PC-9 (cell line): Measurements from ENCODE around the gene SETD5. TPM values are rescaled to one million over a fixed set of nuclear protein-coding genes. Genes with fewer than 3 reads are reported as not detected.

Experiments
- BruUV-seq: library from RNA; stranded (reverse); fragments of 400-500 nt; replicated peaks from 2 replicates; lab custom pipeline; 2021; lab: Mats Ljungman, UMichigan
- CTCF ChIA-PET: fragments of 300-600 bp; sonication (Branson Sonifier 250); formaldehyde crosslinking; loops from one replicate; lab custom pipeline; 2022; ENCODE audit warnings: antibody characterized with exemption; lab: Charles Lee
- POLR2A ChIA-PET: fragments of 300-600 bp; sonication (Branson Sonifier 250); formaldehyde crosslinking; loops from one replicate; lab custom pipeline; 2022; ENCODE audit warnings: antibody characterized with exemption; ENCODE audit not compliant: unreplicated experiment; lab: Charles Lee
- DNase-seq, 2 experiments: peaks; one replicate each; pipeline versions ENCODE4 v3.0.0 to v3.0.0-alpha.2; 2015 to 2022; ENCODE audit warnings: mixed read lengths in 1 of 2
- H2AFZ ChIP-seq: fragments of 200-600 bp; sonication (generic); 2 replicates; pipeline ENCODE4 v1.8.1; 2017; ENCODE audit warnings: antibody characterized with exemption
- H3F3A ChIP-seq: fragments of 200-600 bp; sonication (generic); 2 replicates; pipeline ENCODE4 v1.8.1; 2017; ENCODE audit warnings: antibody characterized with exemption, mild to moderate bottlenecking, low read depth; ENCODE audit not compliant: insufficient read depth
- H3K27ac ChIP-seq: fragments of 200-600 bp; sonication (generic); 2 replicates; pipeline ENCODE4 v1.6.1; 2016; ENCODE audit warnings: mixed run types
- H3K27me3 ChIP-seq: fragments of 200-600 bp; sonication (generic); 2 replicates; pipeline ENCODE4 v1.6.1; 2016; ENCODE audit warnings: low read depth, mixed run types; ENCODE audit not compliant: insufficient read depth
- H3K36me3 ChIP-seq: fragments of 200-600 bp; sonication (generic); 2 replicates; pipeline ENCODE4 v1.6.1; 2016; ENCODE audit warnings: low read depth, mixed run types
- H3K4me1 ChIP-seq: fragments of 200-600 bp; sonication (generic); replicated peaks from 2 replicates; pipeline ENCODE4 v1.6.1; 2016; ENCODE audit warnings: mixed run types; ENCODE audit not compliant: insufficient read depth
- H3K4me2 ChIP-seq: fragments of 200-600 bp; sonication (generic); 2 replicates; pipeline ENCODE4 v1.6.1; 2017; ENCODE audit warnings: mixed run types
- H3K4me3 ChIP-seq: fragments of 200-600 bp; sonication (generic); 2 replicates; pipeline ENCODE4 v1.6.1; 2016; ENCODE audit warnings: mixed run types
- H3K79me2 ChIP-seq: fragments of 200-600 bp; sonication (generic); 2 replicates; pipeline ENCODE4 v1.6.1; 2017; ENCODE audit warnings: low read depth, mixed run types
- H3K9me2 ChIP-seq: fragments of 200-600 bp; sonication (generic); 2 replicates; pipeline ENCODE4 v1.8.1; 2017; ENCODE audit warnings: mild to moderate bottlenecking; ENCODE audit not compliant: insufficient read depth
- H3K9me3 ChIP-seq: fragments of 200-600 bp; sonication (generic); 2 replicates; pipeline ENCODE4 v1.8.1; 2016; ENCODE audit warnings: low read depth; ENCODE audit not compliant: insufficient read depth
- H4K20me1 ChIP-seq: fragments of 200-600 bp; sonication (generic); 2 replicates; pipeline ENCODE4 v1.8.1; 2017; ENCODE audit not compliant: insufficient read depth
- EZH2 ChIP-seq: fragments of 200-600 bp; sonication (generic); IDR thresholded peaks from 2 replicates; pipeline ENCODE4 v1.8.0; 2017; ENCODE audit warnings: antibody characterized with exemption, low read depth
- intact Hi-C: fragments of 100-400 bp; cut with micrococcal nuclease; formaldehyde crosslinking; loops from one replicate; pipeline ENCODE4 v1.10.0; 2022; ENCODE audit not compliant: unreplicated experiment
- total RNA-seq: library from RNA; stranded (reverse); gene quantifications from 2 replicates; pipeline ENCODE4 v1.2.3, GENCODE V29; 2021
- TF ChIP-seq, protein P1 (sequence below): fragments of 200-600 bp; sonication (generic); conservative IDR thresholded peaks from 2 replicates; pipeline ENCODE4 v1.6.1; 2017; ENCODE audit warnings: mixed run types, antibody characterized with exemption, mild to moderate bottlenecking, moderate library complexity

SETD5 gene
- total RNA-seq, 1 experiment from 2014 or later, result 140 TPM

GRCh38 chr3:9388562-9389272 is 8.7 kb upstream of the SETD5 start:
- TF ChIP-seq EZH2, result no peak
- TF ChIP-seq, protein P1, sequence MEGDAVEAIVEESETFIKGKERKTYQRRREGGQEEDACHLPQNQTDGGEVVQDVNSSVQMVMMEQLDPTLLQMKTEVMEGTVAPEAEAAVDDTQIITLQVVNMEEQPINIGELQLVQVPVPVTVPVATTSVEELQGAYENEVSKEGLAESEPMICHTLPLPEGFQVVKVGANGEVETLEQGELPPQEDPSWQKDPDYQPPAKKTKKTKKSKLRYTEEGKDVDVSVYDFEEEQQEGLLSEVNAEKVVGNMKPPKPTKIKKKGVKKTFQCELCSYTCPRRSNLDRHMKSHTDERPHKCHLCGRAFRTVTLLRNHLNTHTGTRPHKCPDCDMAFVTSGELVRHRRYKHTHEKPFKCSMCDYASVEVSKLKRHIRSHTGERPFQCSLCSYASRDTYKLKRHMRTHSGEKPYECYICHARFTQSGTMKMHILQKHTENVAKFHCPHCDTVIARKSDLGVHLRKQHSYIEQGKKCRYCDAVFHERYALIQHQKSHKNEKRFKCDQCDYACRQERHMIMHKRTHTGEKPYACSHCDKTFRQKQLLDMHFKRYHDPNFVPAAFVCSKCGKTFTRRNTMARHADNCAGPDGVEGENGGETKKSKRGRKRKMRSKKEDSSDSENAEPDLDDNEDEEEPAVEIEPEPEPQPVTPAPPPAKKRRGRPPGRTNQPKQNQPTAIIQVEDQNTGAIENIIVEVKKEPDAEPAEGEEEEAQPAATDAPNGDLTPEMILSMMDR, result no peak
- peaks cover 64% of the 10 kb centered on the region for H4K20me1 ChIP-seq
- no peak overlapping the region for H3K27ac ChIP-seq
- no peaks in the 10 kb centered on the region for H3K27me3 ChIP-seq
- ChIA-PET CTCF (no interaction called here), POLR2A (interaction anchor here (0.7 kb wide), 1 partner anchor 198 kb away, joined by 4 read pairs; no protein-coding TSS in a partner anchor)
- H3F3A ChIP-seq, result peaks cover 96% of the 10 kb centered on the region
- 0 out of 2 replicates have a peak, but pooled peaks cover 13% of the 10 kb centered on the region for H3K4me1 ChIP-seq
- no peaks in the 10 kb centered on the region for H3K9me2 ChIP-seq
- no peak for DNase-seq
- no peaks in the 10 kb centered on the region for H3K9me3 ChIP-seq
- intact Hi-C loops, result loop anchor here (5.0 kb wide), 1 partner anchor 34 kb away; no protein-coding TSS in a partner anchor
- BruUV-seq, result no TSS peak
- H3K36me3 ChIP-seq, result peaks cover 75% of the 10 kb centered on the region
- no peak overlapping the region for H3K4me2 ChIP-seq
- H2AFZ ChIP-seq, result no peak overlapping the region
- H3K79me2 ChIP-seq, result peaks cover 49% of the 10 kb centered on the region
- H3K4me3 ChIP-seq, result no peak overlapping the region

DNA sequence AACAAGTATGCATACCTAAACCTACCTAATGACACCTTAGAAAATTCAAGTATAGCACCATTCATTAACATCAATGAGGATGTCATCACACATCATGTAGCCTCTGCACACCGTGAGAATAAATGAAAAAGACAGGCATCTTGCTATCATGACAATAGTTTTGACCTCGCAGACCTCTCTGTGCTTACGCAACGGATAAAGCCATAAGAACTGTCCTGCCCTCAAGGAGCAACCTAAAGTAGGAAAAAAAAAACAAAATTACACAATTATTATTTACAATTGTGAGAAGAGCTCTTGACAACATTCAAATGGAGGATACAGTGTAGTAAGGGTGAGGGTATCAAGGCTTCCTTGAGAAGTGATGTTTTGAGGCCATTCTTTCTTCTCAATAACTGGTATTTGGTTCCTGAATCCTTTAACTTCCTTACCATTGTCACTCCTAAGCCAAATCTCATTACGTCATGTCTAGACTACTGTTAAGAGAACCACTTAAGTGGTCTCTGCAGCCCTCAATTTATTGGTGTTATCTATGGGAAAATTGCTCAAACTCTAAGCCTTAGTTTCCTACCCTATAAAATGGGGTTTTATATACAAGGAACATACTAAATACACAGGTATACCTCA is 7.0 kb upstream of the SETD5 start:
- POLR2A ChIA-PET, result no interaction called here
- H3K4me3 ChIP-seq, result no peak overlapping the region
- no peak for TF ChIP-seq EZH2
- TF ChIP-seq, protein P1, result no peak
- peaks cover 96% of the 10 kb centered on the region for H3F3A ChIP-seq
- no peak overlapping the region for H2AFZ ChIP-seq
- H4K20me1 ChIP-seq, result peaks cover 78% of the 10 kb centered on the region
- no peaks in the 10 kb centered on the region for H3K9me3 ChIP-seq
- DNase-seq, result no peak
- intact Hi-C loops, result no loop called here
- peaks cover 66% of the 10 kb centered on the region for H3K79me2 ChIP-seq
- H3K9me2 ChIP-seq, result no peaks in the 10 kb centered on the region
- H3K27ac ChIP-seq, result no peak overlapping the region
- CTCF ChIA-PET, result interaction anchor here (0.6 kb wide), 1 partner anchor 30 kb away, joined by 3 read pairs; no protein-coding TSS in a partner anchor
- peaks cover 29% of the 10 kb centered on the region for H3K4me1 ChIP-seq
- H3K27me3 ChIP-seq, result no peaks in the 10 kb centered on the region
- BruUV-seq, result no TSS peak
- H3K4me2 ChIP-seq, result no peak overlapping the region
- peaks cover 85% of the 10 kb centered on the region for H3K36me3 ChIP-seq

DNA sequence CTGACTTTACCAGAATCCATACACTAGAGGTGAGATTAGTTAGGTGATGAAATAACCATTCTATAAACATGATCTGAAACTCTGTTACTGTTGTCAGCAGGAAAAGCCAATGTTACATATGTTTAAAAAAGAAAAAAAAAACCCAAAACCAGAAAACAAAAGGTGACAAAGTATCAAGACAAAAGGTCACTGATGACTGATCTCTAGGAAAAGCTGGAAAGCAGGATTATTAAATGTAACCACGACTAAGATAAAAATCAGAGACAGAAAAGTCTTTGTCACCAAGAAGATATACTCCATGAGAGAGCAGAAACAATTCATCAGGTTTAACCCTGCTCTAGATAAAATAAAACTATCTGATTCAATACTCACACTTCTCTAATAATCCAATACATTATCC is 5.4 kb upstream of the SETD5 start:
- ChIA-PET CTCF (no interaction called here), POLR2A (no interaction called here)
- Histone ChIP-seq H3K4me2 (no peak overlapping the region), H2AFZ (no peak overlapping the region), H3K27ac (no peak overlapping the region), H4K20me1 (peaks cover 76% of the 10 kb centered on the region), H3K4me1 (peaks cover 32% of the 10 kb centered on the region), H3F3A (peaks cover 88% of the 10 kb centered on the region), H3K9me2 (no peaks in the 10 kb centered on the region), H3K27me3 (no peaks in the 10 kb centered on the region), H3K79me2 (peaks cover 74% of the 10 kb centered on the region), H3K4me3 (no peak overlapping the region), H3K36me3 (peaks cover 78% of the 10 kb centered on the region), H3K9me3 (no peaks in the 10 kb centered on the region)
- no peak for TF ChIP-seq EZH2
- DNase-seq, result no peak
- intact Hi-C loops, result no loop called here
- no TSS peak for BruUV-seq
